WTC11 (cell line): Measurements from ENCODE around the gene UTY. TPM values are rescaled to one million over a fixed set of nuclear protein-coding genes. Genes with fewer than 3 reads are reported as not detected.

Experiments used
- ATAC-seq: fragments of 200-7000 bp; cut with Tn5 transposase; 2 replicates; pipeline ENCODE4 v1.10.0; 2021; ENCODE audit warnings: mild to moderate bottlenecking, moderate library complexity
- CTCF ChIA-PET: fragments of 300-600 bp; sonication (Branson Sonifier 250); formaldehyde crosslinking; loops from one replicate; lab custom pipeline; 2021; ENCODE audit warnings: antibody characterized with exemption; lab: Charles Lee
- POLR2A ChIA-PET: fragments of 350-600 bp; sonication (Branson Sonifier 250); formaldehyde crosslinking; loops from one replicate; lab custom pipeline; 2021; ENCODE audit warnings: antibody characterized with exemption; lab: Charles Lee
- DNase-seq: peaks from one replicate; pipeline ENCODE4 v3.0.0; 2021; ENCODE audit warnings: low spot score
- H3K27ac Mint-ChIP-seq: 2 replicates; pipeline ENCODE4 v1.8.0; 2021; ENCODE audit warnings: mixed read lengths
- H3K27me3 Mint-ChIP-seq: 2 replicates; pipeline ENCODE4 v1.8.0; 2021; ENCODE audit warnings: low read depth, mild to moderate bottlenecking, moderate library complexity, mixed read lengths
- H3K36me3 Mint-ChIP-seq: 2 replicates; pipeline ENCODE4 v1.8.0; 2021; ENCODE audit warnings: mixed read lengths
- H3K4me1 Mint-ChIP-seq: 2 replicates; pipeline ENCODE4 v1.8.0; 2022; ENCODE audit warnings: mixed read lengths
- H3K4me3 Mint-ChIP-seq: 2 replicates; pipeline ENCODE4 v1.8.0; 2021; ENCODE audit warnings: mild to moderate bottlenecking, moderate library complexity, mixed read lengths
- H3K9me3 Mint-ChIP-seq: 2 replicates; pipeline ENCODE4 v1.8.0; 2021; ENCODE audit warnings: mixed read lengths
- HMGA2 ChIP-seq: fragments of 250-450 bp; sonication (Bioruptor Pico); IDR thresholded peaks from 2 replicates; pipeline ENCODE4 v1.4.0; 2021; ENCODE audit warnings: mild to moderate bottlenecking, moderate library complexity
- JAZF1 ChIP-seq: fragments of 250-450 bp; sonication (Bioruptor Pico); IDR thresholded peaks from 2 replicates; pipeline ENCODE4 v1.9.0; 2021; ENCODE audit warnings: moderate library complexity, mild to moderate bottlenecking, inconsistent platforms
- OVOL2 ChIP-seq: fragments of 250-450 bp; sonication (Bioruptor Pico); IDR thresholded peaks from 2 replicates; pipeline ENCODE4 v1.9.0; 2021; ENCODE audit warnings: mild to moderate bottlenecking, borderline replicate concordance
- SP1 ChIP-seq: sonication (generic); formaldehyde crosslinking; conservative IDR thresholded peaks from 2 replicates; pipeline ENCODE4 v1.8.1; 2022; ENCODE audit warnings: missing genetic modification reagents
- ZNF121 ChIP-seq: sonication (generic); formaldehyde crosslinking; IDR thresholded peaks from 2 replicates; pipeline ENCODE4 v1.8.0; 2023; ENCODE audit warnings: missing genetic modification reagents
- ZNF232 ChIP-seq: sonication (generic); formaldehyde crosslinking; IDR thresholded peaks from 2 replicates; pipeline ENCODE4 v1.8.0; 2022; ENCODE audit warnings: mild to moderate bottlenecking, missing genetic modification reagents
- ZNF396 ChIP-seq: fragments of 250-450 bp; sonication (Bioruptor Pico); IDR thresholded peaks from 2 replicates; pipeline ENCODE4 v1.8.0; 2021; ENCODE audit warnings: mild to moderate bottlenecking, moderate library complexity, borderline replicate concordance
- ZNF671 ChIP-seq: fragments of 250-450 bp; sonication (Bioruptor Pico); IDR thresholded peaks from 2 replicates; pipeline ENCODE4 v1.8.0; 2021; ENCODE audit warnings: mild to moderate bottlenecking
- total RNA-seq: library from RNA; stranded (reverse); gene quantifications from 3 replicates; pipeline ENCODE4 v1.2.3, GENCODE V29; 2021
- TF ChIP-seq, protein P1 (sequence below): sonication (generic); formaldehyde crosslinking; IDR thresholded peaks from 2 replicates; pipeline ENCODE4 v1.8.0; 2022; ENCODE audit warnings: mild to moderate bottlenecking, missing genetic modification reagents
- TF ChIP-seq, protein P2 (sequence below): fragments of 250-450 bp; sonication (Bioruptor Pico); IDR thresholded peaks from 2 replicates; pipeline ENCODE4 v1.8.0; 2021; ENCODE audit warnings: mild to moderate bottlenecking
- TF ChIP-seq, protein P3 (sequence below): fragments of 250-450 bp; sonication (Bioruptor Pico); IDR thresholded peaks from 2 replicates; pipeline ENCODE4 v2.1.2; 2022; ENCODE audit warnings: mild to moderate bottlenecking, moderate library complexity
- TF ChIP-seq, protein P4 (sequence below): sonication (generic); formaldehyde crosslinking; IDR thresholded peaks from 2 replicates; pipeline ENCODE4 v1.8.1; 2023; ENCODE audit warnings: mild to moderate bottlenecking, missing genetic modification reagents
- TF ChIP-seq, protein P5 (sequence below): sonication (generic); formaldehyde crosslinking; IDR thresholded peaks from 2 replicates; pipeline ENCODE4 v1.8.1; 2023; ENCODE audit warnings: mild to moderate bottlenecking, missing genetic modification reagents, moderate library complexity
- TF ChIP-seq, protein P6 (sequence below): fragments of 250-450 bp; sonication (Bioruptor Pico); IDR thresholded peaks from 2 replicates; pipeline ENCODE4 v1.9.0; 2021; ENCODE audit warnings: mild to moderate bottlenecking
- TF ChIP-seq, protein P7 (sequence below): sonication (generic); formaldehyde crosslinking; IDR thresholded peaks from 2 replicates; pipeline ENCODE4 v1.8.0; 2022; ENCODE audit warnings: mild to moderate bottlenecking, missing genetic modification reagents
- TF ChIP-seq, protein P8 (sequence below): sonication (generic); formaldehyde crosslinking; IDR thresholded peaks from 2 replicates; pipeline ENCODE4 v1.8.1; 2022; ENCODE audit warnings: low read depth, missing genetic modification reagents, borderline replicate concordance

UTY gene
- total RNA-seq, 1 experiment from 2014 or later = 23.3 TPM

DNA sequence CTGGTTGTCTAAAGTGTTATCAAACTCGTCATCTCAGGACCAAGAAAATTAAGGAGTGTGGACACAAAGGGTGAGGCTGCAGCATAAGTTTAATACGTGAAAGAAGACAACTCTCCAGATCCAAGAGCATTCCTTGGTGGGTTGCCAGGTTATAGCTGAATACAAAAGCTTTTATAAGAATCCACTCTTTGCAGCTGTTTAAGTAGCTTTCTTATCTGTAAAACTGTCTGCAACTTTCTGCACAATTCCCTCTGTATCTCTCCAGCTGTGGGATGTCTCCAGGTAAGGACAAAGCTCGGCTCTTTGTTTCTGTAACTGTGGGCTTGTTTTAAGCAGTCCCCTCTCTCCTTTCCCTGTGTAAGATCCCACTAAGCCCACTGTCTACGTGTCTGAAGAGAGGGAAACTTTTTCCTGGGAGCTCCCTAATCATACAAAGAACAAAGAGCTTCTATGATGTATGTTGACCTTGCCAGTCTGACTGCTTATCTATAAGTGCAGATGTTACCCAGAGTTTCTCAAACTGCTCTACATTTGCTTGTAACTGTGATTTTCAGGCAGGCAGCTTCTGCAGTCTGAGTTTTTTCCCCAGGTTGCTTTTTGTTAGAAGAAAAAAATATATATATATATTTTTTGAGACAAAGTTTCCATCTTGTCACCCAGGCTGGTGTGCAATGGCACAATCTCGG is 268.7 kb downstream of the UTY start:
- Mint-ChIP-seq H3K4me3 (no peak overlapping the region), H3K9me3 (peaks cover 11% of the 10 kb centered on the region), H3K27ac (no peak overlapping the region), H3K27me3 (no peaks in the 10 kb centered on the region), H3K4me1 (peaks cover 12% of the 10 kb centered on the region), H3K36me3 (peaks cover 10% of the 10 kb centered on the region)
- ATAC-seq = no peak
- DNase-seq = no peak
- ChIA-PET POLR2A (no interaction called here), CTCF (interaction anchor here (0.7 kb wide), 1 partner anchor 304 kb away, joined by 3 read pairs; no protein-coding TSS in a partner anchor)
- TF ChIP-seq, protein P1, sequence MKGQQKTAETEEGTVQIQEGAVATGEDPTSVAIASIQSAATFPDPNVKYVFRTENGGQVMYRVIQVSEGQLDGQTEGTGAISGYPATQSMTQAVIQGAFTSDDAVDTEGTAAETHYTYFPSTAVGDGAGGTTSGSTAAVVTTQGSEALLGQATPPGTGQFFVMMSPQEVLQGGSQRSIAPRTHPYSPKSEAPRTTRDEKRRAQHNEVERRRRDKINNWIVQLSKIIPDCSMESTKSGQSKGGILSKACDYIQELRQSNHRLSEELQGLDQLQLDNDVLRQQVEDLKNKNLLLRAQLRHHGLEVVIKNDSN = no peak
- TF ChIP-seq, protein P2, sequence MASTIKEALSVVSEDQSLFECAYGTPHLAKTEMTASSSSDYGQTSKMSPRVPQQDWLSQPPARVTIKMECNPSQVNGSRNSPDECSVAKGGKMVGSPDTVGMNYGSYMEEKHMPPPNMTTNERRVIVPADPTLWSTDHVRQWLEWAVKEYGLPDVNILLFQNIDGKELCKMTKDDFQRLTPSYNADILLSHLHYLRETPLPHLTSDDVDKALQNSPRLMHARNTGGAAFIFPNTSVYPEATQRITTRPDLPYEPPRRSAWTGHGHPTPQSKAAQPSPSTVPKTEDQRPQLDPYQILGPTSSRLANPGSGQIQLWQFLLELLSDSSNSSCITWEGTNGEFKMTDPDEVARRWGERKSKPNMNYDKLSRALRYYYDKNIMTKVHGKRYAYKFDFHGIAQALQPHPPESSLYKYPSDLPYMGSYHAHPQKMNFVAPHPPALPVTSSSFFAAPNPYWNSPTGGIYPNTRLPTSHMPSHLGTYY (CRISPR knock-in tag) = no peak
- TF ChIP-seq ZNF396 (CRISPR knock-in tag) (no peak), ZNF121 (no peak), ZNF671 (CRISPR knock-in tag) (no peak), JAZF1 (no peak), ZNF232 (CRISPR knock-in tag) (no peak), OVOL2 (CRISPR knock-in tag) (no peak), SP1 (CRISPR knock-in tag) (no peak), HMGA2 (no peak)
- TF ChIP-seq, protein P3, sequence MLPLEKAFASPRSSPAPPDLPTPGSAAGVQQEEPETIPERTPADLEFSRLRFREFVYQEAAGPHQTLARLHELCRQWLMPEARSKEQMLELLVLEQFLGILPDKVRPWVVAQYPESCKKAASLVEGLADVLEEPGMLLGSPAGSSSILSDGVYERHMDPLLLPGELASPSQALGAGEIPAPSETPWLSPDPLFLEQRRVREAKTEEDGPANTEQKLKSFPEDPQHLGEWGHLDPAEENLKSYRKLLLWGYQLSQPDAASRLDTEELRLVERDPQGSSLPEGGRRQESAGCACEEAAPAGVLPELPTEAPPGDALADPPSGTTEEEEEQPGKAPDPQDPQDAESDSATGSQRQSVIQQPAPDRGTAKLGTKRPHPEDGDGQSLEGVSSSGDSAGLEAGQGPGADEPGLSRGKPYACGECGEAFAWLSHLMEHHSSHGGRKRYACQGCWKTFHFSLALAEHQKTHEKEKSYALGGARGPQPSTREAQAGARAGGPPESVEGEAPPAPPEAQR (CRISPR knock-in tag) = no peak
- TF ChIP-seq, protein P4, sequence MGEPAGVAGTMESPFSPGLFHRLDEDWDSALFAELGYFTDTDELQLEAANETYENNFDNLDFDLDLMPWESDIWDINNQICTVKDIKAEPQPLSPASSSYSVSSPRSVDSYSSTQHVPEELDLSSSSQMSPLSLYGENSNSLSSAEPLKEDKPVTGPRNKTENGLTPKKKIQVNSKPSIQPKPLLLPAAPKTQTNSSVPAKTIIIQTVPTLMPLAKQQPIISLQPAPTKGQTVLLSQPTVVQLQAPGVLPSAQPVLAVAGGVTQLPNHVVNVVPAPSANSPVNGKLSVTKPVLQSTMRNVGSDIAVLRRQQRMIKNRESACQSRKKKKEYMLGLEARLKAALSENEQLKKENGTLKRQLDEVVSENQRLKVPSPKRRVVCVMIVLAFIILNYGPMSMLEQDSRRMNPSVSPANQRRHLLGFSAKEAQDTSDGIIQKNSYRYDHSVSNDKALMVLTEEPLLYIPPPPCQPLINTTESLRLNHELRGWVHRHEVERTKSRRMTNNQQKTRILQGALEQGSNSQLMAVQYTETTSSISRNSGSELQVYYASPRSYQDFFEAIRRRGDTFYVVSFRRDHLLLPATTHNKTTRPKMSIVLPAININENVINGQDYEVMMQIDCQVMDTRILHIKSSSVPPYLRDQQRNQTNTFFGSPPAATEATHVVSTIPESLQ (CRISPR knock-in tag) = no peak
- TF ChIP-seq, protein P5, sequence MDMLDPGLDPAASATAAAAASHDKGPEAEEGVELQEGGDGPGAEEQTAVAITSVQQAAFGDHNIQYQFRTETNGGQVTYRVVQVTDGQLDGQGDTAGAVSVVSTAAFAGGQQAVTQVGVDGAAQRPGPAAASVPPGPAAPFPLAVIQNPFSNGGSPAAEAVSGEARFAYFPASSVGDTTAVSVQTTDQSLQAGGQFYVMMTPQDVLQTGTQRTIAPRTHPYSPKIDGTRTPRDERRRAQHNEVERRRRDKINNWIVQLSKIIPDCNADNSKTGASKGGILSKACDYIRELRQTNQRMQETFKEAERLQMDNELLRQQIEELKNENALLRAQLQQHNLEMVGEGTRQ (CRISPR knock-in tag) = no peak
- TF ChIP-seq, protein P6, sequence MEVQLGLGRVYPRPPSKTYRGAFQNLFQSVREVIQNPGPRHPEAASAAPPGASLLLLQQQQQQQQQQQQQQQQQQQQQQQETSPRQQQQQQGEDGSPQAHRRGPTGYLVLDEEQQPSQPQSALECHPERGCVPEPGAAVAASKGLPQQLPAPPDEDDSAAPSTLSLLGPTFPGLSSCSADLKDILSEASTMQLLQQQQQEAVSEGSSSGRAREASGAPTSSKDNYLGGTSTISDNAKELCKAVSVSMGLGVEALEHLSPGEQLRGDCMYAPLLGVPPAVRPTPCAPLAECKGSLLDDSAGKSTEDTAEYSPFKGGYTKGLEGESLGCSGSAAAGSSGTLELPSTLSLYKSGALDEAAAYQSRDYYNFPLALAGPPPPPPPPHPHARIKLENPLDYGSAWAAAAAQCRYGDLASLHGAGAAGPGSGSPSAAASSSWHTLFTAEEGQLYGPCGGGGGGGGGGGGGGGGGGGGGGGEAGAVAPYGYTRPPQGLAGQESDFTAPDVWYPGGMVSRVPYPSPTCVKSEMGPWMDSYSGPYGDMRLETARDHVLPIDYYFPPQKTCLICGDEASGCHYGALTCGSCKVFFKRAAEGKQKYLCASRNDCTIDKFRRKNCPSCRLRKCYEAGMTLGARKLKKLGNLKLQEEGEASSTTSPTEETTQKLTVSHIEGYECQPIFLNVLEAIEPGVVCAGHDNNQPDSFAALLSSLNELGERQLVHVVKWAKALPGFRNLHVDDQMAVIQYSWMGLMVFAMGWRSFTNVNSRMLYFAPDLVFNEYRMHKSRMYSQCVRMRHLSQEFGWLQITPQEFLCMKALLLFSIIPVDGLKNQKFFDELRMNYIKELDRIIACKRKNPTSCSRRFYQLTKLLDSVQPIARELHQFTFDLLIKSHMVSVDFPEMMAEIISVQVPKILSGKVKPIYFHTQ (CRISPR knock-in tag) = no peak
- TF ChIP-seq, protein P7, sequence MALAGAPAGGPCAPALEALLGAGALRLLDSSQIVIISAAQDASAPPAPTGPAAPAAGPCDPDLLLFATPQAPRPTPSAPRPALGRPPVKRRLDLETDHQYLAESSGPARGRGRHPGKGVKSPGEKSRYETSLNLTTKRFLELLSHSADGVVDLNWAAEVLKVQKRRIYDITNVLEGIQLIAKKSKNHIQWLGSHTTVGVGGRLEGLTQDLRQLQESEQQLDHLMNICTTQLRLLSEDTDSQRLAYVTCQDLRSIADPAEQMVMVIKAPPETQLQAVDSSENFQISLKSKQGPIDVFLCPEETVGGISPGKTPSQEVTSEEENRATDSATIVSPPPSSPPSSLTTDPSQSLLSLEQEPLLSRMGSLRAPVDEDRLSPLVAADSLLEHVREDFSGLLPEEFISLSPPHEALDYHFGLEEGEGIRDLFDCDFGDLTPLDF (CRISPR knock-in tag) = no peak
- TF ChIP-seq, protein P8, sequence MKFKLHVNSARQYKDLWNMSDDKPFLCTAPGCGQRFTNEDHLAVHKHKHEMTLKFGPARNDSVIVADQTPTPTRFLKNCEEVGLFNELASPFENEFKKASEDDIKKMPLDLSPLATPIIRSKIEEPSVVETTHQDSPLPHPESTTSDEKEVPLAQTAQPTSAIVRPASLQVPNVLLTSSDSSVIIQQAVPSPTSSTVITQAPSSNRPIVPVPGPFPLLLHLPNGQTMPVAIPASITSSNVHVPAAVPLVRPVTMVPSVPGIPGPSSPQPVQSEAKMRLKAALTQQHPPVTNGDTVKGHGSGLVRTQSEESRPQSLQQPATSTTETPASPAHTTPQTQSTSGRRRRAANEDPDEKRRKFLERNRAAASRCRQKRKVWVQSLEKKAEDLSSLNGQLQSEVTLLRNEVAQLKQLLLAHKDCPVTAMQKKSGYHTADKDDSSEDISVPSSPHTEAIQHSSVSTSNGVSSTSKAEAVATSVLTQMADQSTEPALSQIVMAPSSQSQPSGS (CRISPR knock-in tag) = no peak
